Stomach (tissue), 4 donors: ENCODE measurements around the gene OR4D2.

ENCODE experiments used
- EP300 ChIP-seq: sonication (generic); formaldehyde crosslinking; IDR thresholded peaks from one replicate; pipeline ENCODE4 v1.6.1; 2017; ENCODE audit warnings: antibody characterized with exemption
- POLR2AphosphoS5 ChIP-seq, 3 donors: sonication (generic); formaldehyde crosslinking; IDR thresholded peaks; one replicate each; pipeline ENCODE4 v1.6.1; 2016; ENCODE audit warnings: antibody characterized with exemption in 3 of 3
- TF ChIP-seq, protein P1 (sequence below), 7 experiments: fragments of 450-650 bp in 4 of 7; fragments of 200-600 bp in 3 of 7; sonication (generic) in 3 of 7; IDR thresholded peaks; one replicate each; pipeline ENCODE4 v1.5.1; 2016 to 2019; ENCODE audit warnings: antibody characterized with exemption in 7 of 7, control low read depth in 2 of 7, mild to moderate bottlenecking in 1 of 7

DNA sequence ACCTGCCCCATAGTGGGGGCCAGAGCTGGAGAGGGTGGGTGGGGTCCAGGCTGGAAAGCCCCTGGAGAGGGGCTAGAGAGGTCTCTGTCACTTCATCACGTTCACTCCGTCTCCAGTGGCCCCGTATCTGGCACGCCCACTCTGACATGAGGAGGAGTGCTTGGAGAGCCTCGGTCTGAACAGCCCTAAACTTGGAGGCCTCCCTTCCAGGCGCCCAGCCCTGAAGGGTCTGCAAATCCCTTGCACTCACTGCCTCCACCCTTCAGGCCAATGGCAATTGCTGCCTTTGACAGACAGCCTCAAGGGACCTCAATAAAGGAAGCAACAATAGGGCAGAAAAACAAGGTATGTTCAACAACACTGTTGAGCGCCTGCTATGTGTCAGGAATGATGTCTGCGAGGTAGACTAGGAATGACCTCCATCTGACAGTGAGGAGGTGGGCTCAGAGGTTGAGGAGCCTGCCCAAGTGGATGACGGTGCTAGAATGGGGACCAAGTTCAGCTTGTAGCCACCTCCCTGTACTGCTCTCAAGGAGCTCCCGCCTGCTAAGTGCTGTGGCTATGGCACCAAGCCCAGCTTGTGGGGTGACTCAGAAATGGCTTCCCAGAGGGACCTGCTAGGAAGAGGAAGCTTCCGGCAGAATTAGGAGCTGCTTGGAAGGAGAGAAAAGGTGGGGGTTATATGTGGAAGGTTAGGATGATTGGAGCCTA lies 22.8 kb downstream of the OR4D2 start:
- TF ChIP-seq, protein P1, sequence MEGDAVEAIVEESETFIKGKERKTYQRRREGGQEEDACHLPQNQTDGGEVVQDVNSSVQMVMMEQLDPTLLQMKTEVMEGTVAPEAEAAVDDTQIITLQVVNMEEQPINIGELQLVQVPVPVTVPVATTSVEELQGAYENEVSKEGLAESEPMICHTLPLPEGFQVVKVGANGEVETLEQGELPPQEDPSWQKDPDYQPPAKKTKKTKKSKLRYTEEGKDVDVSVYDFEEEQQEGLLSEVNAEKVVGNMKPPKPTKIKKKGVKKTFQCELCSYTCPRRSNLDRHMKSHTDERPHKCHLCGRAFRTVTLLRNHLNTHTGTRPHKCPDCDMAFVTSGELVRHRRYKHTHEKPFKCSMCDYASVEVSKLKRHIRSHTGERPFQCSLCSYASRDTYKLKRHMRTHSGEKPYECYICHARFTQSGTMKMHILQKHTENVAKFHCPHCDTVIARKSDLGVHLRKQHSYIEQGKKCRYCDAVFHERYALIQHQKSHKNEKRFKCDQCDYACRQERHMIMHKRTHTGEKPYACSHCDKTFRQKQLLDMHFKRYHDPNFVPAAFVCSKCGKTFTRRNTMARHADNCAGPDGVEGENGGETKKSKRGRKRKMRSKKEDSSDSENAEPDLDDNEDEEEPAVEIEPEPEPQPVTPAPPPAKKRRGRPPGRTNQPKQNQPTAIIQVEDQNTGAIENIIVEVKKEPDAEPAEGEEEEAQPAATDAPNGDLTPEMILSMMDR (IDR thresholded peaks at IDR 0.05), result no peak
- no peak for TF ChIP-seq POLR2AphosphoS5 (IDR thresholded peaks at IDR 0.05)
- no peak for TF ChIP-seq EP300
